ENCODE measurements around the gene STK40. TPM values are rescaled to one million over a fixed set of nuclear protein-coding genes. Genes with fewer than 3 reads are reported as not detected.

The STK40 gene
- total RNA-seq, 2 donors from 2014 or later: 60.3 to 61.5 TPM

DNA sequence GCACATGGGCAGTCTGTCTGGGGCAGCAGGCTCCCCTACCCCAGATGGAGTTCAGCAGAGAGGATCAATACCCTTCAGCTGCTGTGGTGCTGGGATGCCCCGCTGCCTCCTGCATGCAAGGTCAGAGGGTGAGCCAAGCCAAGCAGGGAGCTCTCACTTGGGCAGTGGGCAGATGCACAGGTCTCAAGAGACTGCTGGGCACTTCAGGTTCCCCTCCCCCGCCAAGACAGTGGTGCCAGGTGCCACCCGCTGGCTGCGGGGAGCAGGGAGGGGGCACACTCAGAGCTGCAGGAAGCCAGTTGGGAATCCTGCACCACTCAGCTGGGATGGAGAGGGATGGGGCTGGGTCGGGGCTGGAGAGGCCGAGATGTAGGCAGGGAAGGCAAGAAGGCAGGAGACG lies 46.5 kb downstream of the STK40 start:
- Histone ChIP-seq H3K4me1 (ENCODE audit: control insufficient read depth in 1 of 2, low read depth in 2 of 2) (peaks cover 7 to 10% of the 10 kb centered on the region in 2 donors), H3K4me3 (no peak overlapping the region), H3K36me3 (peaks cover 25% of the 10 kb centered on the region), H3K27me3 (replicated peaks; ENCODE audit: insufficient read depth) (no peaks in the 10 kb centered on the region), H3K9me3 (no peaks in the 10 kb centered on the region), H3K27ac (no peak overlapping the region)
- DNase-seq (ENCODE audit: low spot score): no peak
- TF ChIP-seq, protein P1, sequence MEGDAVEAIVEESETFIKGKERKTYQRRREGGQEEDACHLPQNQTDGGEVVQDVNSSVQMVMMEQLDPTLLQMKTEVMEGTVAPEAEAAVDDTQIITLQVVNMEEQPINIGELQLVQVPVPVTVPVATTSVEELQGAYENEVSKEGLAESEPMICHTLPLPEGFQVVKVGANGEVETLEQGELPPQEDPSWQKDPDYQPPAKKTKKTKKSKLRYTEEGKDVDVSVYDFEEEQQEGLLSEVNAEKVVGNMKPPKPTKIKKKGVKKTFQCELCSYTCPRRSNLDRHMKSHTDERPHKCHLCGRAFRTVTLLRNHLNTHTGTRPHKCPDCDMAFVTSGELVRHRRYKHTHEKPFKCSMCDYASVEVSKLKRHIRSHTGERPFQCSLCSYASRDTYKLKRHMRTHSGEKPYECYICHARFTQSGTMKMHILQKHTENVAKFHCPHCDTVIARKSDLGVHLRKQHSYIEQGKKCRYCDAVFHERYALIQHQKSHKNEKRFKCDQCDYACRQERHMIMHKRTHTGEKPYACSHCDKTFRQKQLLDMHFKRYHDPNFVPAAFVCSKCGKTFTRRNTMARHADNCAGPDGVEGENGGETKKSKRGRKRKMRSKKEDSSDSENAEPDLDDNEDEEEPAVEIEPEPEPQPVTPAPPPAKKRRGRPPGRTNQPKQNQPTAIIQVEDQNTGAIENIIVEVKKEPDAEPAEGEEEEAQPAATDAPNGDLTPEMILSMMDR (IDR thresholded peaks at IDR 0.05): no peak
- ATAC-seq (ENCODE audit: insufficient number of reproducible peaks, low FRiP score, low read depth): no peak

DNA sequence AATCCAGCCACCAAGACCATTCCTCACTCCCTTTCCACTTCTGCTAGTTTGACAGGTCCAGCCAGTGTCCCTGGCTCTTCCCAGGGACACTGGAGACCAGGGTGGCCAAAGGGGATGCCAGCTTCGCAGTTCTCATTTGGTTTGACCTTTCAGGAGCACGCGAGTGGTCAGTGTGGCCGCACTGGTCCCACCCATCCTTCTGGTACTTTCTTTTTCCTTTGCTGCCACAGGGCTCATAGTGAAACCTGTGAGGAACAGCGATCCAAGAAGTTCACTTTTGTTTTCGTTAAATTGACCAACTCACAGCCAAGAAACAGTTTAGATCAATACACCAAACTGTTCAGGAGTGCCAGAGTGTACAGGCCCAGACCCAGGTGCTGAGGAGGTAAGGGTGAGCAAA lies 47.9 kb downstream of the STK40 start:
- DNase-seq (ENCODE audit: low spot score): no peak
- H3K27me3 ChIP-seq (replicated peaks; ENCODE audit: insufficient read depth): no peaks in the 10 kb centered on the region
- H3K9me3 ChIP-seq: no peaks in the 10 kb centered on the region
- no peak for ATAC-seq (ENCODE audit: insufficient number of reproducible peaks, low FRiP score, low read depth)
- H3K4me1 ChIP-seq (ENCODE audit: control insufficient read depth in 1 of 2, low read depth in 2 of 2): peaks cover 0 to under 1% of the 10 kb centered on the region in 2 donors
- H3K27ac ChIP-seq: no peak overlapping the region
- peaks cover 19% of the 10 kb centered on the region for H3K36me3 ChIP-seq
- TF ChIP-seq, protein P1 (IDR thresholded peaks at IDR 0.05): no peak
- no peak overlapping the region for H3K4me3 ChIP-seq

DNA sequence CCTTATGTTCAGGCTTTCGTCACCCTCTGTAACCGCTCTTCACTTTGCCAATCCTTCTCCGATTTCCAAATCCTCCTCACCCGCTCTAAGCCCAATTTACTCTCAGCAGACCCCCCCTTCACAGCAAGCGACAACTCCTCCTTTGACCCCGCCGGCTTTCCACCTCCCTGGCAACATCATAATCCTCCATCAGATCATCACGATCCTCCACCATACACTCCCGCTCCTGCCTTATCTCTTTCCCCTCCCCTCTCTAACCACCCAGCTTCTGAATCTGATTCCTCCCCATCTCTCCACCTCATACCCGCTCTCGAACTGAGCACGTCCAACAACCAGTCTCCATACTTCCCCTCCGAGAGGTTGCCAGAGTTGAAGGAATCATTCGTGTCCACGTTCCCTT lies 54.8 kb downstream of the STK40 start:
- TF ChIP-seq, protein P1 (IDR thresholded peaks at IDR 0.05): no peak
- H3K36me3 ChIP-seq: no peaks in the 10 kb centered on the region
- no peak overlapping the region for H3K4me3 ChIP-seq
- DNase-seq (ENCODE audit: low spot score) (no peak), ATAC-seq (ENCODE audit: insufficient number of reproducible peaks, low FRiP score, low read depth) (no peak)
- no peaks in the 10 kb centered on the region for H3K27me3 ChIP-seq (replicated peaks; ENCODE audit: insufficient read depth)
- no peaks in the 10 kb centered on the region for H3K9me3 ChIP-seq
- no peaks in the 10 kb centered on the region for H3K4me1 ChIP-seq (ENCODE audit: control insufficient read depth in 1 of 2, low read depth in 2 of 2)
- H3K27ac ChIP-seq: no peak overlapping the region

DNA sequence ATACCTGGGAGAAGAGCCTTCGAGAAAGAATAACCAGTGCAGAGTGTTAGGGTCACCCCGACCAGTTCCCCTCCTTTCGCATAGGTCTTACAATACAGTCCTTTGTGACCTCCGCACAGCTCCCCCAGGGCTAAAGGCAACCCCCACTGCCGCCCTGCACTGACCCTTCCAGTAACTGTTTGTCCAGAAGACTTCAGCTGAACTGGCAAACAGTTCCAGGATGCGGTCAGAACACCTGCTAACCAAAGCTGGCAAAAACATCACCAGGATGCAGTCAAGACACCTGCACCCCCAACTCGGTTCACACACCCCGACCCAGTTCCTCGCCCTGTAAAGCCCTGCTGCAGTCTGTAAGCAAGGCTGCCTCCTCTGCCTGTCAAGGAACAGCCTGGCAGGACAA lies 55.9 kb downstream of the STK40 start:
- H3K4me1 ChIP-seq (ENCODE audit: control insufficient read depth in 1 of 2, low read depth in 2 of 2): no peaks in the 10 kb centered on the region
- H3K27me3 ChIP-seq (replicated peaks; ENCODE audit: insufficient read depth): no peaks in the 10 kb centered on the region
- H3K4me3 ChIP-seq: no peak overlapping the region
- TF ChIP-seq, protein P1 (IDR thresholded peaks at IDR 0.05): no peak
- H3K36me3 ChIP-seq: no peaks in the 10 kb centered on the region
- H3K9me3 ChIP-seq: no peaks in the 10 kb centered on the region
- ATAC-seq (ENCODE audit: insufficient number of reproducible peaks, low FRiP score, low read depth) (no peak), DNase-seq (ENCODE audit: low spot score) (no peak)
- H3K27ac ChIP-seq: no peak overlapping the region

DNA sequence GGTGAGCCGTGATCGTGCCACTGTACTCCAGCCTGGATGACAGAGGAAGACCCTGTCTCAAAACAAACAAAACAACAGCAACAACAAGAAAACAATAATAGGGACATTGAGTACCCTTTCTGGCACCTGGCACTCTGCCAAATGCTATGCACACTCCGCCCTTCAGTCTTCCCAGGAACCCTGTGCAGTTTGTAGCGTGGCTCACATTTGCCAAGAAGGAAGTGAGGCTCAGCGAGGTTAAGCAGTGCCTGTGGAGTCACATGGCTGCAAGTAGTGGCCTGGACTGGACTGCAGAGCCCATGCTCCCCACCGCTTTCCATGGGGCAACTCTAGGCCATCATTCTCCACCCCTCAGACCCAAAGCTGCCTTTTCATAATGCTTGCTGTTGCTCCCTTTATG lies 57.0 kb downstream of the STK40 start:
- ATAC-seq (ENCODE audit: insufficient number of reproducible peaks, low FRiP score, low read depth) (no peak), DNase-seq (ENCODE audit: low spot score) (no peak)
- H3K27ac ChIP-seq: no peak overlapping the region
- H3K27me3 ChIP-seq (replicated peaks; ENCODE audit: insufficient read depth): no peaks in the 10 kb centered on the region
- H3K36me3 ChIP-seq: no peaks in the 10 kb centered on the region
- no peak overlapping the region for H3K4me3 ChIP-seq
- TF ChIP-seq, protein P1 (IDR thresholded peaks at IDR 0.05): no peak
- H3K9me3 ChIP-seq: no peaks in the 10 kb centered on the region
- H3K4me1 ChIP-seq (ENCODE audit: control insufficient read depth in 1 of 2, low read depth in 2 of 2): peaks cover 7 to 9% of the 10 kb centered on the region in 2 donors

Measured in thoracic aorta (tissue), 2 donors.